KOPT-K1 (cell line): ENCODE results near the gene LEUTX.
"Not testable (repeated sequence)": the region's sequence is repeated elsewhere in the genome, so short reads cannot be mapped to it uniquely, and the experiment has no call there.

Experiments
- H3K27ac ChIP-seq: fragments of 200-600 bp; sonication (generic); 2 replicates; pipeline ENCODE4 v1.5.1; 2016; ENCODE audit warnings: antibody characterized with exemption, mild to moderate bottlenecking, low read depth, low read length; ENCODE audit not compliant: poor library complexity, severe bottlenecking
- H3K36me3 ChIP-seq: fragments of 200-600 bp; sonication (generic); 2 replicates; pipeline ENCODE4 v1.5.1; 2017; ENCODE audit warnings: antibody characterized with exemption, mild to moderate bottlenecking, low read length, moderate library complexity; ENCODE audit not compliant: insufficient read depth
- H3K9me3 ChIP-seq: fragments of 200-600 bp; sonication (generic); 2 replicates; pipeline ENCODE4 v1.5.1; 2017; ENCODE audit warnings: antibody characterized with exemption, low read length, mild to moderate bottlenecking; ENCODE audit not compliant: insufficient read depth, poor library complexity, severe bottlenecking

The LEUTX gene

DNA sequence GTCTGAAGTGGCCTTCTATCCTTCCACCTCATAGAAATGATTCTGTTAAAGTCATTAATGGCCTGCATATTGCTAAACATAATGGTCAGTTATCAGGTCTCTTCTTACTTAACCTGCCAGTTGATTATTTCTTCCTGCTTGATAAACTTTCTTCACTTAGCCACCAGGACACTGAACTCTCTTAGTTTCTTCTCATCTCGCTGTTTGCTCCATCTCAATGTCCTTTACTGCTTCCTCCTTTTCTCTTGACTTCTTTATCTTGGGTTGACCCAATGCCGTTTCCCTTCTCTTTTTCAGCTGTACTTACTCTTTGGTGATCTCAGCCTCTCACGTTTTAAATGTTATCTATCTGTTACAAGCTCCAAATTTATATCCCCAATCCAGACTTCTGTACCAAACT is 23.7 kb upstream of the LEUTX start:
- H3K36me3 ChIP-seq: no peaks in the 10 kb centered on the region
- no peak overlapping the region for H3K27ac ChIP-seq
- no peaks in the 10 kb centered on the region for H3K9me3 ChIP-seq

DNA sequence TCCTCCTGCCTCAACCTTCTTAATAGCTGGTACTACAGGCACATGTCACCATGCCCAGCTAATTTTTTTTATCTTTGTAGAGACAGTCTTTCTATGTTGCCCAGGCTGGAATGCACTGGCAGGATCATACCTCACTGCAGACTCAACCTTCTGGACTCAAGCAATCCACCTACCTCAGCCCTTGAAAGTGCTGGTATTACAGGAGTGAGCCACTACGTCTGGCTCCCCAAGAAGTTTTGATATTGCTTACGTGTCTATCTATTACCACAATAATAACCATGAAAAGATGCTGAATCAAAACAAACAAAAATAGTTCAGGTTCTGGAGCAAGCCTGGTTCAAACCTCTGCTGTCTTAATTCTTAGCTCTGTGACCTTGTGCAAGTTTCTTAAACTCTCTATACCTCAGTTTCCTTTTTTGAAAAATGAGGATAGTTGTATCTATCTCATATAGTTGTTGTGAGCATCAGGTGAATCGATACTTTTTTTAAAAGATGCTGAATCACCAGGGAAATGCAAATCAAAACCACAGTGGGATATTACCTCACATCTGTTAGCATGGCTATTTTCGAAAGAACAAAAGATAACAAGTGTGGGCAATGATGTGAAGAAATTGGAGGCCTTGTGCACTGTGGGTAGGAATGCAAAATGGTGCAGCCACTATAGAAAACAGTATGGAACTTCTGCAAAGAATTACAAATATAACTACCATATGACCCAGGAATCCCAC is 19.0 kb upstream of the LEUTX start:
- peaks cover under 1% of the 10 kb centered on the region for H3K9me3 ChIP-seq
- no peak overlapping the region for H3K27ac ChIP-seq
- no peaks in the 10 kb centered on the region for H3K36me3 ChIP-seq

DNA sequence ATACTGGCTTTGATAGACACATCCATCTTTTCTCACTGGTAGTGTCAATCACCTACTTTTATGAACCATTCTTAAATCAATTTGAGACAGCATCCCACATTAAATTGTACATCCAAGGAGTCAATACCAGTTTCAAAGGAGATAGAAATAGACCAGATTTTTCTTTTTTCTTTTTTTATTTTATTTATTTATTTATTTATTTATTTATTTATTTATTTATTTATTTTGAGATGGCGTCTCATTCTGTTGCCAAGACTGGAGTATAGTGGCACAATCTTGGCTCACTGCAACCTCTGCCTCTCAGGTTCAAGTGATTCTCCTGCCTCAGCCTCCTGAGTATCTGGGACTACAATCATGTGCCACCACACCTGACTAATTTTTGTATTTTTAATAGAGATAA is 16.8 kb upstream of the LEUTX start:
- H3K9me3 ChIP-seq, H3K27ac ChIP-seq, H3K36me3 ChIP-seq: not testable (repeated sequence)

DNA sequence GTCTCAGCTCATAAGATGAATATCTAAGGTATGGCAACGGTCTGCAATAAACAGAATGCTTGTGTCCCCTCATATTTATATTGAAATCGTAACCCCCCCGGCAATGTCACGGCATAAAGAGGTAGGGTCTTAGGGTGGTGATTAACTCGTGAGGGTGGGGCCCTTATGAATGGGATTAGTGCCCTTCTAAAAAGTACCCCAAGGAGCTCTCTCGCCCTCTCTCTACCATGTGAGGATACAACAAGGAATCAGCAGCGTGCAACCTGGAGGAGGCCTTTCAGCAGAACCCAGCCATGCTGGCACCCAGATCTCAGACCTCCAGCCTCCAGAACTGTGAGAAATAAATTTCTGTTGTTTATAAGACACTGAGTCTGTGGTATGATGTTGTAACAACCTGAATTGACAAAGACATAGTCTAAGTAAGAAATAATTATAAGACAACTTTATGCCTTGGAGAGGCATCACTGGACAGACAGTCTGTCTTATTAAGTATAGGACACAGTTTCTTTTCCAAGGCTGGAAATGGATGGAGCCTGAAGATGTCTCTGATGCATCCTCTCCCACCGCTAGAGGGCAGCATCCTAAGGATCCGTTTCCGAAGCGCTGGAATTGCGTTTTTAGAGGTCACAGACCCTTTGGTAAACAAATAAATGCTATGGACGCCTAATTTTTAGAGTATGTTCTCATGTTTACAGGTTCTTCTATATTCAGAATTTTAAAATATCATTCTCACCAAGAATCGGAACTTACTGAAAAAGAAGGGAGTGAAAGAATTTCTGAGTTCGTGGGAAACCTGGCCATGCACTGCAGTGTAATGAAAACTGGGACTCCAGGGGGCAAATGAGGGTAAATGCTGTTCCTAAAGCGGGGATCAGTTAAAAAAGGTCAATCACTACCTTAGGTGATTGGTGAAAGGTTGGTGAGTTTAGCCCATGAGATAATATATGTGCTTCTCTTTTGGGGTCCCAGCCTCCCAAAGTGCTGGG is 13.3 kb upstream of the LEUTX start:
- H3K9me3 ChIP-seq: peaks cover 10% of the 10 kb centered on the region
- H3K27ac ChIP-seq: no peak overlapping the region
- no peaks in the 10 kb centered on the region for H3K36me3 ChIP-seq

DNA sequence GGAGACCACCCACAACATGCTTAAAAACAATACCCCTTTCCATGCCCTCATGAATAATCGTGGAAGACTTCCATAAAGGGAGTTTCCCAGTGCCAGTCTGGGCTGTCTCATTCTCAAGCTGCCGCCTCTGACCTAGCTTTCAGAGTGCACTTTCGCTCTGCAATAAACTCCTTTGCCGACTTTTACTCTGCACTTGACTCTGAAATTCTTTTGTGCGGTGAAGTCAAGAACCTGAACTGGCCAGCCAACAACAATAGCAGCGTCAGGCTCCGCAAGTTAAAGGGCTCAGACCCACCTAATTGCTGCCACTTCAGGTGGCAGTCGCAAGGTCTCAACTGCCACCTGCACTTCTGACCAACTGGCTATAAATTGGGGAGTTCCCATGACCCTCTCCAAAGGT is 10.3 kb upstream of the LEUTX start:
- peaks cover 10% of the 10 kb centered on the region for H3K9me3 ChIP-seq
- H3K36me3 ChIP-seq: no peaks in the 10 kb centered on the region

DNA sequence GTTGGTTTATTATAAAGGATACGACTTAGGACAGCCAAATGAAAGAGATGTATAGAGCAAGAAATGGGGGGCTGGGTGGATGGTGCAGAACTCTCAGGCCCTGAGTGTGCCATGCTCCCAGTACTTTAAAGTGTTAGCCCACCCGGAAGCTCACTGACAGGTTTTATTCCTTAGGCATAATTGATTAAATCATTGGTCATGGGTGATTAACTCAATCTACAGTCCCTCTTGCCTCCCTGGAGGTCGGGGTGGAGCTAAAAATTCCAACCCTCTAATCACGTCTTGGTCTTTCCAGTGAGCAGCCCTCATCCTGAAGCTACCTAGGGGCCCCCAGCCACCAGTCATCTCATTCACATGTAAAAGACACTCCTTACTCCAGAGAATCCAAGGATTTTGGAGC is 9.9 kb upstream of the LEUTX start:
- H3K9me3 ChIP-seq: peaks cover 10% of the 10 kb centered on the region
- no peak overlapping the region for H3K27ac ChIP-seq
- H3K36me3 ChIP-seq: no peaks in the 10 kb centered on the region

More for the DNA sequence above, 10.3 kb upstream of the LEUTX start:
- H3K27ac ChIP-seq: no peak overlapping the region

DNA sequence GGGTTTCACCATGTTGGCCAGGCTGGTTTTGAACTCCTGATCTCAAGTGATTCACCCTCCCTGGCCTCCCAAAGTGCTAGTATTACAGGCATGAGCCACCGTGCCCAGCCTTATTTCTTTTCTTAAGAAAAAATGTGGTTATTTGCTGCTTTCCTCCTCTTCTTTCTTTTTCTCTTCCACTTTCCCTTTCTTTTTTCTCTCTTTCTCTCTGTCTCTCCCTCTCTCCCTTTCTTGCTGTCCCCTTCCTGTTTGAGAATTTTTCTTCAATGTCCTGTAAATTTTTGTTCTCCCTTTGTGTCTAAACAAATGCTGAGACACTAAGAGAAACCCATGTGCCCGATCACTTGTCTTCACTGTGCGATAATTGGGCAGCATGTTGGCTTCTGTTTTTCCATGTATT is 2.2 kb downstream of the LEUTX start:
- Histone ChIP-seq H3K27ac (no peak overlapping the region), H3K9me3 (peaks cover 7% of the 10 kb centered on the region), H3K36me3 (no peaks in the 10 kb centered on the region)

DNA sequence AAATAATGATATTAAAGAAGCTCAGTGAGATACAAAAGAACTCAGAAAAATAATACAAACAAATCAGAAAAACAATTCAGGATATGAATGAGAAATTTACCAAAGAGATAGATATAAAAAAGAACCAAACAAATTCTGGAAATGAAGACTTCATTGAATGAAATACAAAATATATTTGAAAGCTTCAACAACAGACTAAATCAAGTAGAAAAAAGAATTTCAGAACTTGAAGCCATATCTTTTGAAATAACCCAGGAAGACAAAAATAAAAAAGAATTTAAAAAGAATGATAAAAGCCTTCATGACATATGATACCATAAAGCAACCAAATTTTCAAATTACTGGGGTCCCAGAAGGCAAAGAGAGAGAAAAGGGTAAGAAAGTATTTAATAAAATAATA is 9.6 kb downstream of the LEUTX start:
- no peaks in the 10 kb centered on the region for H3K36me3 ChIP-seq
- peaks cover 16% of the 10 kb centered on the region for H3K9me3 ChIP-seq
- no peak overlapping the region for H3K27ac ChIP-seq

DNA sequence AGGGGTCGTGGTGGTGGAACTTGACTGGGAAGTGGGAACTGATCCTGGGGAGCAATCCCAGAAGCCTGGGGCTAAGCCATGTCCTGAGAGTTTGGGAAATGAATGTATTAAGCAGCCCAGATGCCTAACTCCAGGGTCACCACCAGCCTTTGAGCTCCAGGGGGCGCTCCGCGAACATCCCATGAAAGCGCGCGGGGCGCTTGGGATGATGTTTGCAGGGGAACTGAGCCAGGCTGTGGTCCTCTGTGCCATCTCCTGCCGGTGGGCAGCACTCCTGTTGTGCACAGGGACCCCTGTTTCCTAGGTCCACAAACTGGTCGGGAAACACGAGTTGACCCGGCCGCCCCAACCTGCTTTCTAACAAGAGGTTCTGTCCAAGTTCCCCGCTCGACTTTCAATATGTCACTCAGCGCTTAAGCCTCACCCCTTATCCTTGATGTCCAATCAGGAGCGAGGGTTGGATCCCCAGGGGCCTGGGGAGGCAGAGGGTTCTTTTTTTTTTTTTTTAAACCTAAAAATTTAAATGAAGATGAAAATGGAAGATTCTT is 14.4 kb downstream of the LEUTX start:
- H3K36me3 ChIP-seq: no peaks in the 10 kb centered on the region
- H3K9me3 ChIP-seq: peaks cover 2% of the 10 kb centered on the region
- no peak overlapping the region for H3K27ac ChIP-seq

DNA sequence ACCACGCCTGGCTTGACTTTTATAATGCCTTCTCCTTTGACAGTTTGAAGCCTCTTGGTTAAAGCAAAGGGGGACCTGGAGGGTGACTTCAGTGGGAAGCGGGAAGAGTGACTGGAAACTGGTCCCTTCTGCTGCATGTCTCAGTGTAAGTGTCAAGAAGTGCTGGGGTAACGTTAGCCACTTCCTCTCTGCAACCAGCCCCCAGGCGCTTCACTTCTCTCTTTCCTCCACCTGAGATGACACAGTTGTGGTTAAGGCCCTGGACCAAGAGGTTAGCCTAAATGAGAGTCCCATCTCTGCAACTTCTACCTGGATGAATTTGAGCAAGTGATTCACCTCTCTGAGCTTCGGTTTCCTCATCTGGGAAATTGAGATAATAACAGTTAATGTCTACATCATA is 16.3 kb downstream of the LEUTX start:
- no peaks in the 10 kb centered on the region for H3K36me3 ChIP-seq

DNA sequence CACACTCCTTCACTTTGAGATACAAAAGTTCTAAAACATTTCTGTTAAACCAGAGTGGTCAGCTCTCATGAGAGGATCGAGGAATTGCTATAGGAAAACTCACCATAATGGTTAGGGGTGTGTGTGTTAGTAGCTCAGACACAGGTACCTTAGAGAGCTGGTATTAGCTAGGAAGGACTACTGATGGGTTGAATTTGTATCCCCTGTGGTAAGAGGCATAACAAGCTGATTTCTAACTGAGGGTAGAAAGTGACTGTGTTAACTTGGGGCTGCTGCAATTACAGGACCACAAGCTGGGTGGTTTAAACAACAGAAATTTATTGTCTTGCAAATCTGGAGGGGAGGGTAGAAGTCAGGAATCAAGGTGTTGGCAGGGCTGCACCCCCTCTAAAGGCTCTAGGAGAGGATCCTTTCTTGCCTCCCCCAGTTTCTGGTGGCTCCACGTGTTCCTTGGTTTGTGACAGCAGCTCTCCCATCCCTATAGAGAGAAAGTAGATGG is 17.4 kb downstream of the LEUTX start:
- H3K36me3 ChIP-seq: no peaks in the 10 kb centered on the region
- no peak overlapping the region for H3K27ac ChIP-seq
- no peaks in the 10 kb centered on the region for H3K9me3 ChIP-seq

More for the DNA sequence above, 16.3 kb downstream of the LEUTX start:
- no peak overlapping the region for H3K27ac ChIP-seq
- no peaks in the 10 kb centered on the region for H3K9me3 ChIP-seq

DNA sequence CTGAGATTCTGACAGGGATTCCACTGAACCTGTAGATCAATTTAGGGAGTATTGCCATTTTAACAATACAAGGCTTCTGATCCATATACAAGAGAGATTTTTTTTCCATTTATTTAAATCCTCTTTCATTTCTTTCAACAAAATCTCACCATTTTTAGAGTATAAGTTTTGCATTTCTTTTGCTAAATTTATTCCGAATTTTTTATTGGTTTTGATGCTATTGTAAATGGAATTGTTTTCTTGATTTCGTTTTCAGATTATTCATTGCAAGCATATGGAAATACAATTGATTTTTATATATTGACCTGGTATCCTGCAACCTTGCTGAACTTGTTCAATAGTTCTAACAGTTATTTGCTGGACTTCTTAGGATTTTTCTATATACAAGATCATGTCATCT is 18.4 kb downstream of the LEUTX start:
- Histone ChIP-seq H3K27ac (no peak overlapping the region), H3K9me3 (no peaks in the 10 kb centered on the region), H3K36me3 (no peaks in the 10 kb centered on the region)

DNA sequence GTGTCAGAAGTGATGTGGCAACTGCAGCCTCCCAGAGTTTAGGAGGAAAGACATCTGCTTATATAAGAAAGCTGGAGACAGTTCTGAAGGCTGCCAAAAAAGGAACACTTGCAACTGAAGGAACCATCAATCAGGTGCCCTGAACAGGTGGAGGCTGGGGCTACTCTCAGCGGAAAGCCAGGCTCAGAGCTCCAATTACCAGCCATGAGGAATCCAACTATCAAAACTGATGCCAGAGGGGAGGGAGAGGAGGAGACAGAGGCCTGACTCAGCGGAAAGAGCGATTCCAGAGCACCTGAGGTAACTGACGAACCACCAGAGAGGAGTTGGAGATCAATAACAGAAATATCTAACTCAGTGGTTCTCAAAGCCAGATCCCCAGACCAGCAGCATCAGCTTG is 24.3 kb downstream of the LEUTX start:
- H3K27ac ChIP-seq: no peak overlapping the region
- H3K9me3 ChIP-seq: no peaks in the 10 kb centered on the region
- H3K36me3 ChIP-seq: no peaks in the 10 kb centered on the region

DNA sequence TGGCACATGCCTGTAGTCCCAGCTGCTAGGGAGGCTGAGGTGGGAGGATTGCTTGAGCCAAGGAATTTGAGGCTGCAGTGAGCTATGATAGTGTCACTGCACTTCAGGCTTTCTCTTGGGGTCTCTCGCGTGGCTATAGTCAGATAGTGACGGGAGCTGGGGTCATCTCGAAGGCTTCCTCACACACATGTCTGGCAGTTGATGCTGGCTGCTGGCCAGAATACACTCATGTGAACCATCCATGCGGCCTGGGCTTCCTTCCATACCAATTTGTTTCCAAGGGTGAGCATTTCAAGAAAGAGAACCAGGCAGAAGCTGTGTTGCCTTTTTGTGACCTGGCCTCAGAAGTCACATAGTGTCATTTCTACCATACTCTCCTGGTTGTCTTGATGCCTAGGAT is 26.4 kb downstream of the LEUTX start:
- H3K9me3 ChIP-seq: no peaks in the 10 kb centered on the region
- H3K36me3 ChIP-seq: no peaks in the 10 kb centered on the region
- no peak overlapping the region for H3K27ac ChIP-seq

DNA sequence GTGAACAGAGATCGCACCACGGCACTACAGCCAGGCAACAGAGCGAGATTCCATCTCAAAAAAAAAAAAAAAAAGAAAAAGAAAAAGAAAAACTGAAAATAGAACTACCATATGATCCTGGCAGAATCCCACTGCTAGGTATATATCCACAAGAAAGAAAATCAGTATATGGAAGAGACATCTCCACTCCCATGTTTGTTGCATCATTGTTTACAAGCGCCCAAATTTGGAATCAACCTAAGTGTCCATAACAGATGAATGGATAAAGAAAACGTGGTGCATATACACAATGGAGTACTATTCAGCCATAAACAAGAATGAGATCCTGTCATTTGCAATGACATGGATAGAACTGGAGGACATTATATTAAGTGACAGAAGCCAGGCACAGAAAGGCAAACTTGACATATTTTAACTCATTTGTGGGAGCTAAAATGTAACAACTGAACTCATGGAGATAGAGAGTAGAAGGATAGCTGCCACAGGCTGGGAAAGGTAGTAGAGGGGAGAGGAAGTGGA is 29.3 kb downstream of the LEUTX start:
- H3K36me3 ChIP-seq: no peaks in the 10 kb centered on the region
- no peak overlapping the region for H3K27ac ChIP-seq
- no peaks in the 10 kb centered on the region for H3K9me3 ChIP-seq
